22Rv1 (cell line): ENCODE results near the gene IVNS1ABP.

Experiments
- ZFX ChIP-seq: fragments of 450-650 bp; IDR thresholded peaks from 2 replicates; pipeline ENCODE4 v1.6.1; 2017; ENCODE audit warnings: antibody characterized with exemption, borderline replicate concordance
- TF ChIP-seq, protein P1 (sequence below): fragments of 450-650 bp; IDR thresholded peaks from 2 replicates; pipeline ENCODE4 v1.5.1; 2017; ENCODE audit warnings: mild to moderate bottlenecking

DNA sequence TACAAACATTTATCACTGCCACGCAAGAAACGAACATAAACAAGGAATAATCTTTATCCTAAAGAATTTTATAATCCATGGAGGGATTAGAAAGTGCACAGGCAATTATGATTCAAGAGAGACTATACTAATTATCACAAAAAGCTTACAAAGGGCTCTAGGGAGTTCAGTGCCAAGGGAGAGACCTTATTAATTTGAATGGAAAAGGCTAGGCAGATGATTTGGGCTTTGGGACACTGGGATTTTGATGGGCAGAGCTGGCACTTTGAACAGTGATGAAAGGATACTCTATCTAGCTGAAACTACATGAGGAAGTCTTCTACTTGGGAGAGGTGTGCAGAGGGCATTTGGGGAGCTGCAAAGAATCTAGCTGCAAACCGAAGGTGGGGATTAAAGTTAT lies 48.9 kb upstream of the IVNS1ABP start:
- TF ChIP-seq, protein P1, sequence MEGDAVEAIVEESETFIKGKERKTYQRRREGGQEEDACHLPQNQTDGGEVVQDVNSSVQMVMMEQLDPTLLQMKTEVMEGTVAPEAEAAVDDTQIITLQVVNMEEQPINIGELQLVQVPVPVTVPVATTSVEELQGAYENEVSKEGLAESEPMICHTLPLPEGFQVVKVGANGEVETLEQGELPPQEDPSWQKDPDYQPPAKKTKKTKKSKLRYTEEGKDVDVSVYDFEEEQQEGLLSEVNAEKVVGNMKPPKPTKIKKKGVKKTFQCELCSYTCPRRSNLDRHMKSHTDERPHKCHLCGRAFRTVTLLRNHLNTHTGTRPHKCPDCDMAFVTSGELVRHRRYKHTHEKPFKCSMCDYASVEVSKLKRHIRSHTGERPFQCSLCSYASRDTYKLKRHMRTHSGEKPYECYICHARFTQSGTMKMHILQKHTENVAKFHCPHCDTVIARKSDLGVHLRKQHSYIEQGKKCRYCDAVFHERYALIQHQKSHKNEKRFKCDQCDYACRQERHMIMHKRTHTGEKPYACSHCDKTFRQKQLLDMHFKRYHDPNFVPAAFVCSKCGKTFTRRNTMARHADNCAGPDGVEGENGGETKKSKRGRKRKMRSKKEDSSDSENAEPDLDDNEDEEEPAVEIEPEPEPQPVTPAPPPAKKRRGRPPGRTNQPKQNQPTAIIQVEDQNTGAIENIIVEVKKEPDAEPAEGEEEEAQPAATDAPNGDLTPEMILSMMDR, result no peak
- TF ChIP-seq ZFX, result no peak
